IPS DF 4.7 (cell line): ENCODE results near the gene VSIG8.

ENCODE experiments used
- DNase-seq: peaks from one replicate; pipeline ENCODE4 v3.0.0-alpha.2; 2013; ENCODE audit warnings: low spot score; ENCODE audit errors: extremely low read depth

The VSIG8 gene

DNA sequence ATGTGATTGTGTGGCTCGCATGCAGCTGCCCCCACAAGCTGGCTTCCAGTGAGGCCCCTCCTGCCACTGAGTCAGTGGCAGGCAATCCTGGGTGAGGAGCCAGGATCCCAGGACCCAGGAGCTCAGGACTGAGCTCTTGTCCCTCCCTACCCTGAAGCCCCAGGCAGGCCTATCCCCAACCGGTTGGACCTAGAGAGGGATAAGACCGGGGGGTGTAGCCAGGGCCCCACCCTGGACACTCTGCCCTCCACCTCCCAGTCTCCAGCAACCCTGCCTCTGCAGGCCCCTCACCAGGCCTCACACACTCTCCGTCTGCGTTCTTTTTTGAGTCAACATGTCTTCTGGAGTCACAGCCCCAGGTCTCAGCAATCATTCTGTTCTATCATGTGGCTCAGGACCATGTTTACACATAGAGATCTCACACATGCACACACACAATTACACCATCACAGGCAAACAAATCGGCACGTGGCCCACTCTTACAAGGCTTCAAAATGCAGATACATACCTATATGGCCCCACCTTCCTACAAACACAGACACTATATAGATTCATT, 2.6 kb downstream of the VSIG8 start:
- DNase-seq: no peak

GRCh38 chr1:159857889-159858288, 4.6 kb downstream of the VSIG8 start:
- no peak for DNase-seq

DNA sequence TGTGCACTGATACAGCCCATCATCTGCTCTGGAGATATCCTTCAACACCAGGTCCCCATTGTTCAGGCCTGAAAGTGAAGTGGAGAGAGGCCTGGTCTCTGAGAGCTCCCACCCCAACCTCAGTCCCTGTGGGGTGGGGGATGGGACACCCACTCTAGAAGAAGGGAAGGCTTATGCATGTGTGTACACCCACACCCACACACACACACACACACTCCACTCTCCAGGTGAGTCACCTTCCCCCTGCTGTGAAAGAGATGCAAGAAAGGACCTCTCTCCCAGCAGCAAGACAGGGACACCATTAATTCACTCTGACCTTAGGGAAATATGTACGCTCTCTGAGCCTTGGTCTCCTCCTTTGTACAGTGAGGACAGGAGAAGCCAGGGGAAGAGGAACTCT, 5.9 kb downstream of the VSIG8 start:
- no peak for DNase-seq

DNA sequence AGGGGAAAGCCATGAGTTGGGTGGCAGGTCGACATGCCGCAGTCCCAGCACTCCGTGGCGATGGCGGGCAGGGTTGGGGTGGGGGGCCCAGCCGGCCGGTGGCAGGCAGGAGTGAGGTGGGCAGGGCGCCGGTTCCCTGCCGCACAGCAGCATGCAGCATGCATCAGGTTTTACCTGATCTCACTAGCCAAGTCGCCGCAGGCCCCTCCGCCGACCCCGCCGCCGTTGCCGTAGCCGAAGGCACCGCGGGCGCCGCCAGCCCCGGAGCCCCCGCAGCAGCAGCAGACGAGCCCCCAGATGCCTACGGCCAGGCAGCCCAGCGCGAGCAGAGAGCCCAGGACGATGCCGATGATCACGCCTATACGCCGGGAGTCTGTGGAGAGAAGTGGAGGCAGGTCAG, 6.7 kb downstream of the VSIG8 start:
- DNase-seq: no peak

DNA sequence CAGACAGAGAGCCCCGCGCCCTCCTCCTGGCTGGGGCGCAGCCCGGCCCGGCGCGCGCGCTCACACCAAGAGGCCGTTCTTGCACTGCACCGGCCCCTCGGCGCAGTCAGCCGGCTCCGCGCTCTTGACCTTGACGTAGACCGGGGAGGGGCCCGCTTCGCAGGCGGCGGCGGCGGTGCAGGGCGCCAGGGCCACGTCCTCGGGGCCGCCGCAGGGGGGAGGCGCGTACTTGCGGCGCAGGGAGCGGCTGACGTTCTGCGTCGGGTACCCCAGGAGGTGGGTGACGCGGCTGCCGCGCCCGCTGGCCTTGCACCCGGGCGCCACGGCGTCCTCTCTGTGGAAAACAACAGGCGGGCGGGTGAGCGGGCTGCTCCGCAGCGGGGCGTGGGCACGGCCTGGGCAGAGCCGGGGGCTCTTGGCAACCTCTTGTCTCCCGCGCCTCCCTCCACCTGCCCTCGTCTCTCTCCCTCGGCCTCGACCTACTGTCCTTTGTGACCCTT, 7.7 kb downstream of the VSIG8 start:
- DNase-seq: no peak

DNA sequence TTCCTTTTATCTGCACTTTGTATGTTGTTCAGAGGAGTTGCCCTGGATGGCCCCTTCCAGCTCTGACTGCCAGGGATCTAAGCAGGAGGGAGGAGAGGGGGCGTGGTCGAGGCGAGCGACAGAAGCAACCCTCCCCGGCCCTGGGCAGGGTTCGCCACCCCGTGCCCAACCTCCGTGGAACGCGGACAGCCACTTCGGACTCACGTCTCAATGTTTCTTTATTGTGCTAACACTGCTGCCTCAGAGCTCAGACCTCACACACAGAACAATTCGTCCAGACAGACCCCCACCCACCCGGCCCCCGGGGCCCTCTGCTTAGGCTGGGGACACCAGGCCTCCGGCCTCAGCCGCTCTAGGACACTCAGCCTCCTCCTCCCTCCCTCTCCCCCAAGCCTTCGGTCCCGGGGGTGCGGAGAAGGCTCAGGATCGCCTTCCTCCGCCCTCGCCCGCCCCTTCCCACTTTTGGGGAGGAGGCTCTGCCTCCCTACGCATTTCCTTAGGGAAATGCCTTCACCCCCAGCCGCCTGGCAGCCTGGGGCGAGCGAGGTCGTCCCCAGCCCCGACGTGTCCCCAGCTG, 8.3 kb downstream of the VSIG8 start:
- no peak for DNase-seq

GRCh38 chr1:159853417-159854115, 8.9 kb downstream of the VSIG8 start:
- no peak for DNase-seq

- DNase-seq: no peak
Measured at GRCh38 chr1:159851407-159851806, 11.1 kb downstream of the VSIG8 start.

DNA sequence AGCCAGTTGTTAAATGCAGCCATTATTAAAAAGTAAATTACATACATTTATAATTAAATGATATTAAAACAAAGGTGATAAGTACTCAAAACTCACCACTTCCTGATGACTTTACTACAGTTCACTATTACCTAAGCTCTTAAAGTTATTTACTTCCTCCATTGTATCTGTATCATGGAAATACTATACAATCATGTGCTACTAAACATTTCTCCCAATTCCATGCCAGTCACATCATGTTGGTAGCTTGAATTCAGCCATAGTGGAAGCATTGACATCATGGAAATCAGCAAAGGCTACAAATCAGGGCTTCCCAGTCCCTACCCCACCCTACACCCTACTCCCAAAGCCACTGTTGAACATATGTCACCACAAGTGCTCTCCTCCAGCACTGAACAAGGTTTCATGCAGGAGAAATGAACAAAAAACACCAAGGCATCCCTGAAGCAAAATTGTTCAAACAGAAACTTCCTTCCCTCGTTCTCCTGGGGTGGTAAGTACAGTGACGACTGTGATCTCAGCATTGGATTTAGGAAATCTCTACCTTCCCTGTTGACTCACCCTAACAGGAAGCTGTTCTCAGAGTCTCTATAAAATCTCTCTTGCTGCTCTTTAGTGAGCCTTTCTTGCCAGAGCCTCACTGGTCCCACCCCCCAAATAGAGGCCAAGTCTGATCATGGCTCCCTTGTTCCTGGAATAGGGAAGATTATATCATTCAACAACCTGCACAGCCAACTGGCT, 12.7 kb downstream of the VSIG8 start:
- no peak for DNase-seq

- no peak for DNase-seq
Measured at GRCh38 chr1:159848326-159848725, 14.1 kb downstream of the VSIG8 start.

- DNase-seq: no peak
Measured at GRCh38 chr1:159847231-159847630, 15.2 kb downstream of the VSIG8 start.

GRCh38 chr1:159845751-159846629, 16.5 kb downstream of the VSIG8 start:
- no peak for DNase-seq

GRCh38 chr1:159843459-159843858, 19.0 kb downstream of the VSIG8 start:
- no peak for DNase-seq

- DNase-seq: no peak
Measured at GRCh38 chr1:159841749-159842148, 20.7 kb downstream of the VSIG8 start.

- DNase-seq: no peak
Measured at GRCh38 chr1:159839116-159839849, 23.2 kb downstream of the VSIG8 start.

GRCh38 chr1:159838715-159839114, 23.7 kb downstream of the VSIG8 start:
- DNase-seq: no peak

- no peak for DNase-seq
Measured at GRCh38 chr1:159835862-159836525, 26.5 kb downstream of the VSIG8 start.

DNA sequence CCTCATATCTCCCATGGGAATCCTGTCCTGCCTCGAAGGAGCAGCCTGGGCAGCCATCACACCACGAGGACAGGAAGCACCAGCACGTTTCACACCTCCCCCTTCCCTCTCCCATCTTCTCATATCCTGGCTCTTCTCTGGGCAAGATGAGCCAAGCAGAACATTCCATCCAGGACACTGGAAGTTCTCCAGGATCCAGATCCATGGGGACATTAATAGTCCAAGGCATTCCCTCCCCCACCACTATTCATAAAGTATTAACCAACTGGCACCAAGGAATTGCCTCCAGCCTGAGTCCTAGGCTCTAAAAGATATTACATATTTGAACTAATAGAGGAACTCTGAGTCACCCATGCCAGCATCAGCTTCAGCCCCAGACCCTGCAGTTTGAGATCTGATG, 27.1 kb downstream of the VSIG8 start:
- no peak for DNase-seq

- no peak for DNase-seq
Measured at GRCh38 chr1:159832309-159832708, 30.1 kb downstream of the VSIG8 start.
